GM15510 (cell line): ENCODE data around the gene MAML2.

ENCODE experiments used
- POLR2A ChIP-seq: IDR thresholded peaks from 3 replicates; pipeline ENCODE4 v1.6.1; 2011; ENCODE audit warnings: borderline replicate concordance; ENCODE audit not compliant: insufficient read length; ENCODE audit errors: extremely low read depth

The MAML2 gene

DNA sequence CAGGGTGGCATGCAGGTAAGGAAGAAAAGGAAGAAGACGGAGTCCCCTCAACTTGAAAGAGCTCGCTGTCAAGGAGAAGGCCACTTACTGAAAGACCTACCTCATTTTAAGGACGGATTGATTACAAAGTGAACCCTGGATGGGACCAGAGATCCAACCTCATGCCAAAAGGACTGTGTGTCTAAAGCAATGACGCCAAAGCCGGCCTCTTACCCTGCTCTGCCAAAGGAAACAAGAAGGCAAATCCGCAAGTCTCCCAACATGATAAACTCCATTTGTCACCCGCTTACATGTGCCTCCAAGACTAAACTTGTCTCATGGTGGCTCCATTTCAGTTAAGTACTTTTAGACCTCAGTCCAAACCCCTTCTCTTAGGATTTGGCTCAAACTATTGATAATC, 270.4 kb downstream of the MAML2 start:
- no peak for TF ChIP-seq POLR2A

DNA sequence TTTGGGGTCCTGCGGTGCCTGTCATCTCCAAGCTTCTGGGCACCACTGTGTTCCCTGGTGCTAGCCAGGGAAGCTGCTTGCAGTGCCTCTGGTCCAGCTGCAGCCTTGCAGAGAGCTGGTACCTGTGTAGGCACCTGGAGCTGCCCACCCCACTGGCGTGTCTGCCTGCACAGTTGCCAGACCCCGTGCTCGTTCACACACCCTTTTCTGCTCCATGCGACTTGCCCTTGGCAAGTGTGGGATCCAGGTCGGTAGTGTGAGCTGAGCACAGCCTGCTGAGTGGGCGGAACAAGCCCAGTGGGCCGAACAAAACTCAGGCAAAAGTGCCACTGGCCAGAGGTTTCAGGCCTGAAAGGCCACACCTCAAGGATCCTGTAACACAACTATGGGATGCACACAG, 272.5 kb downstream of the MAML2 start:
- TF ChIP-seq POLR2A, result no peak

DNA sequence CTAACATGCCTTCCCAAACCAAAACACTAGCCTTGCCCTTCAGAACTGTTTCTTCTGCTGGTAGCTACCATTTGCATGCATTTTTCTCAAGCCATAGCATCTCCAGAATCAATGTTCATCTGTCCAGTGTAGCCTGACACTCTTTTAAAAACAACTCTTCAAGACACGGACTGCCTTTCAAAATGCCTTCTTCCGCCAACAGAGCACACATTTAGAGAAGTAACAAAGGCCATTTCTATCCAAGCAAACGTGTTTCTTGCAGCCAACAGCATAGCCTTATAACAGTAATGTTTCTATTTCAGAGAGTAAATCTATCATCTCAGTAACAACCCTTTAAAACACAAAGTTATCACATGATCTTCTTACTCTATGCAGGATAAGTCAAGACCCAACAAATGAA, 275.8 kb downstream of the MAML2 start:
- no peak for TF ChIP-seq POLR2A

DNA sequence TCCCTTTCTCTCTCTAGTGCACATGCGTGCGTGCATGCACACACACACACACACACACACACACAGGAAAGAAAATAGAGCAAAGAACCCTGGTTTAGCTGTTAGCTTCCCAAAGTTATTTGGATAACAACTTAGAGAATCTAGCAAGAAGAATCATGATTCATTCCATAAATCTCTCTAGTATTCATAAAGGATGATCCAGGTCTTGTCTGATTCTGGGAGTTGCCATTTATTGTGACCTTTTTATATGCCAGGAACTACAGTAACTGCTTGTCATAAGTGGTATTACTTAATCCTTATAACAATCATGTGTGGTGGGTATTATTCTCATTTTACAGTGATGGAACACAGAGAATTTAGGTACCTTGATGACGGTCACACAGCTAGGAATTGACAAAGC, 277.6 kb downstream of the MAML2 start:
- TF ChIP-seq POLR2A, result no peak

DNA sequence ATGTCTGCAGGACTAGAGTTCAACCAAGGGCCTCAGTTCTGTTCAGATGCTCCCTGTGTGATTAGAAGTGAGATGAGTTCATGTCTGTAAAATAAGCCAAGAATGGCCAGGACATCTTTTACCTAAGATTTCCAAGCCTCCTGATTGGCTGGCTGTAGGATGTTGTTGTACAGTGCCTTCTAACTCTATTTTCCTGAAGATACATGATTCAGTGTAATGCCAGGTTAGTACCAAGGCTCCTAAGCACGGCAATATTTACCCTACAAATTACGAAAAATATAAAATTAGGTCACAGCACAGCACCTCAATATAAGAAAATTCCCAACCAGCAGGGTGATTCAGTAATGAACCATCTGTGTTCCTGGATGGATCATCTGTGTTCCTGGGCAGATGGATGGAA, 279.1 kb downstream of the MAML2 start:
- no peak for TF ChIP-seq POLR2A

DNA sequence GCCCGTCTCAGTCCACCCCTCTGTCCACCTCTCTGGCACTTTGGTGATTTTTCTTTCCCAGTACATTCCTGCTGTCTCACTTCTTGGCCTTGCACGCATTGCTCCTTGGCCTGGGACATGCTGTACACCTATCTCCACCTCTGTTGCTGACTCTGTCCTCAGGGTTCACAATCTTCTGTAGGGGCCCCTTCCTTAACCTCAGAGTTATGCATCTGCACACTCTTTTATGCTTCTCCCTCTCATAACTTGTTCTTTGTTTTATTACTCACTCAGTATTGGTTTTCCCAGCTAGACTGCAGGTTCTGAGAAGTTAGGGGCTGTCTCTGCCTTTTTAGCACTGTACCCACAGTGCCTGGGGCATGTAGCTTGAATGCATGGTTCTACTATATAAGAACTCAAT, 279.9 kb downstream of the MAML2 start:
- TF ChIP-seq POLR2A, result no peak

DNA sequence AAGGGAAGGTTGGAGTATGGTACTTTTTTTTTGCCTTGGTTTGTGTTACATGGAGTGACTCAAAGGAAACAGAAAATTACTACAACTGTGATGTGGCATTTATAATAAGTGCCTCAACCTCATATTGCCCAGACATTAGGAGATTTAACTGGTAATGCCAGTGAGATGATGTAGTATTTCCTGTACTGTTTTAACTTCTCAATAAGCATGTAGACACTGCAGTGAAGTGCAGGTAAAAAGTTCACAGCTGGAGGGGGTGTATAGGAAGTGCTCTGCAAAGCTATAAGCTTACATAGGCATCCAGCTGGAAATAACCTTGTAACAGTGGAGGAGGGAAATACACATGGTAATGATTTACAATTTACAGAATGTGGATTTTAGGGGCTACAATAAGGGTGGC, 280.9 kb downstream of the MAML2 start:
- no peak for TF ChIP-seq POLR2A

DNA sequence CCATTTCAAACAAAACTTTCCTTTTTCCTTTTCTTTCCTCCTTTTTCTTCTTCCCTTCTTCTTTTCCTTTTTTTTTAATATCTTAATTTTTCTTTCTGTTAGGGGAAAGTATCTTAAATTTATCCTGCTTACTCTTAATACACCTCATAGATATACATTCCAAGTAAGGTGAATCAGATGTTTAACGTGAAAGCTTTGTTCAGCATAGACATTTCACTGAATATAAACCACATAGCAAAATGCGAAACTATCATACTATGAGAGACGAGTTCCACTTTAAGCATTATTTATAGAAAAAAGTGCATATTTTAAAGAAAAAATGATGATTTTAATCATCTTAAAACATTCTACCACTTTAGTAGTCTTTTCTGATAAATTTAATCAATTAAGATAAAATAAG, 281.3 kb downstream of the MAML2 start:
- no peak for TF ChIP-seq POLR2A

DNA sequence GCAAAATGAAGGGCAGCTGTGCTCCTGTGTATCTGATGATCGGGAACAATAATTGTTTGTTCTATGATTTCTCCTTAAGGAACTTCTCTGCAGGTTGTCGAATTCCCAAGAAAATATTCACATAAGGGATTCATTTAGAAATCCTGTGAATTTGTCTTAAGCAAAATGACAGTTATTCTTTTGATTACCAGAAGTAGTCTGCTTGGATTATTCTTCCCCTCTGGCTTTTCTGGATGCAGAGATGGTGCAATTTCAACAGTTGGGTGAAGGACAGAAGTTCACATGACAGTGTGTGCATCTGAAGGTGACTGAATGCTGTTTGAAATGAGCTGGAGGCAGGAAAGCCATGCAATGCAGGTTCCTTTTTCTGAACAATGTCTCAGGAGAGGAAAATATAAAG, 281.9 kb downstream of the MAML2 start:
- no peak for TF ChIP-seq POLR2A

DNA sequence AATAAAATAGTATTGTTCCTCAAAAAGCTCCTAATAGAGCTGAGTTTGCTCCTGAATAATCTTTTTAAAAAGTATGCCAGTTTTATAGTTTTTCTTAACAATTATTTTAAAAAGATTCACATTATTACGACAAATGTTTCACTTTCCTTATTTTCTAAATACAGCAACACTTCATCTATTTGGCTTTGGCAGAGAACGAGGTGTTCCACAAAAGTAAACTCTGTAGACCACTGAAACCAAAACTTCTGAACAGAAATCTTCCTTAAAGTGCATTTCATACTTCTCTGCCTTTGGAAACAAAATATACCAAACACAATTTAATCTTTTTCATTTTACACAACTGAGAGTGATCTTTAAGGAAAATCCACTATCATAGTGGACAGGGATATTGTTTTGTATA, 285.5 kb downstream of the MAML2 start:
- TF ChIP-seq POLR2A, result no peak

DNA sequence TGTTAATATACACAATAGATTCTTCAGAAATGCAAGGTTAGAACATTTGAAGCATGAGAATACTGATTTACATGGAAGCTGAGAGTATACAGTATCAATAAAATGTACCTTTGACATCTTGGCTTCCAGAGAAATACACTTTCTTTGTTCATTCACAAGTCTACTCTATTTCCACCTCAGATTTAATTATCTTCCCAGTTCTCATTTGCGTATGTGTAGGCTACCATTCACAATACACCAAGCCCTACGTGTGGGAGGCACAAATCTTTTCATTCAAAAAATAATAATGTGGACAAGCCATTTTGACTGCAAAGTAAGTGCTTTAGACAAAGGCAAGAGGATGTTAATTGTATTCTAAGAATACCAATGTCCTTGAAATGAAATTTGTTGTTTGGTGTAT, 286.4 kb downstream of the MAML2 start:
- TF ChIP-seq POLR2A, result no peak

DNA sequence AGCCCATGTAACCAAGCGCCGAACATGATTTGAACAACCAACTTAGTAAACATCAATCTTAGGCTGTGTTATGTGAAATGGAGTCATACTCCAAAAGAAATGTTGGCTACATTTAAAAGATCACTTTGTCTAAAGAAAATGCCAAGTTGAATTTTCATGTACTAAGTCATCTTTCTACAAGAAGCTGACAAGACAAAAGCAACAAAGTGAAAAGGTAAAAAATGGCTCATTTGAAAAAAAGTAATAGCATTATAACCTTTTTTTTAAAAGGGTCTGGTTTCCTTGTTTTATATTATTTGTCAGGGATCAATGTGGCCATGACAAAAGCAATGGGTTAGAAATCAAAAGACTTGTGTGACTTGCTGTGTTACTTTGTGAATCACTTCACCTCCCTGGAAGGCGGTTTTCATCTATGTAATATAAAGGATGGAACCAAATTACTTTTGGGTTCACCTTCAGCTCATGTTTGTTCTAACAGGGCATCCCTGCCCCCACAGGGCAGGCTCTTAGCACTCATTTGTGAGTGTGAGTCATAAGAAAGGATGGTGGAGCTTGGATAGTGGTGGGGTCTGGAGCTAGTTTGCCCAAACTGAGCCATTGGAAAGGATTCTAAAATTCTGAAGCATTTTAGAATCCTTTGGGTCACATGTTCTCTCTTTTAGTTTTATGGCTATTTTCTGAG, 287.1 kb downstream of the MAML2 start:
- no peak for TF ChIP-seq POLR2A

DNA sequence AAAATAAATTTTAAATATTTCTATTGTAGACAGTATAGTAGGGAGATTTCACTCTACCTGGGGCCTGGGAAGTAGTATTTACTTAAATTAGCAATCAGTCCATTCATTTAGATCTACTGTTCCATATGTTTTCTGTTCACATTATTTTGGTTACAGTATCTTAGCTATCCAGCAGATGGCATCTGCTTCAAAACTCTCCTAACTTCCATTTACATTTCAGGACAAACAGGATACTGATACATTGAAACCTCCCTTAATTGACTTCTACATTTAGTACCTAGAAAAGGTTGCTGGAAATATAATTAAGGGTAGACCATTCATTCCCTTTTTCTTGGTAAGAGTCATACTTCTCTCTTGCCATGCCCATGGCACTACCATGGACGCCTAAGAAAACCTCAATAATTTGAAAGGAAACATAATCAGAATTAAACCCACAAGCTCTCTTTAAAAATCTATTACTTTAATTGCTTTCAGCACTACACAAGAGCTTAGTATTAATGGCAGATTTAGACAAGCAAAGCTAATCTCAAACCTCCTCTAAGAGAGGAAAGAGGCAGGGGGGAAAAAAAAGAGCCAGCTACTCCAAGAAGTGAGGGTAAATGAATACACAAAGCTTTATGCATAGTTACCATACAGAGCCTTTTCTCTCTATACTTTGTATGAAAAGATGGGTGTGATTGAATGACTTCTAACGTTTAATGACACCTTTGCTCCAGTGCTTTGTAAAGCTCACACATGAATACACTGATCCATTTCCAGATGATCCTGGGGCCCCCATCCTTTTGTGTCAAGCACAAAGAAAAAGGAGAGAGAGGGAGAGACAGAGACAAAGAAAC, 287.9 kb downstream of the MAML2 start:
- TF ChIP-seq POLR2A, result no peak

DNA sequence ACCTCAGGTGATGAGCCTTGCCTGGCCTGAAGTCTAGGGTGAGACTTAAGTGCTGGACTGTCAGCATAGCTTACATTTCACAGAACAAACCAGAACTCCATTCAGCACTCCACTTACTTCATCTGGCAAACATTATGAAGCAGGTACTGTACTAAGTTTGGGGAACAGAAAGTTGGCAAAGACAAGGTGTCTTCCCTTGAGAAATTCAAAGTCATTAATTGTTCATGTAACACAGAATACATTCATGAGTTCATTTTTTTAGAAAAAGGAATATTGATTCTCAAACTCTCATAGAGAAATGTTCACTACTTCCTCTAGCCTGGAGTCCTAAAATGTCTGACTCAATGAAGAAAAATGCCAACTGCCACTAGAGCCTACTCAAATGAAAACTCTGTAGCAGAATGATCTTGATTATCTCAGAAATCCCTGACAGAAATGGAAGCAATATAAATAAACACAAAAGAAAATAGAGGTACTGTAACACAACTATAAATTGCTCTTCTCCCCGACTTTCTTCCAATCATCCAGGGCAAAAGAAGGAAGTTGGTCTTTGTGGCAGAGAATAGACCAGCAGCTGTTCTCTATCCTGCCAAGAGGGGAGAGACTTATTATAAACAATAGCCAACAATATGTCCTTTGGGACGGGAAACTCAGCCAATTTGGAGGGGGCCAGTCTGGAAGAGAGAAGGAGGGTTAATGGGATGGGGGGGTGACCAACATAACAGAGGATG, 289.9 kb downstream of the MAML2 start:
- TF ChIP-seq POLR2A, result no peak

DNA sequence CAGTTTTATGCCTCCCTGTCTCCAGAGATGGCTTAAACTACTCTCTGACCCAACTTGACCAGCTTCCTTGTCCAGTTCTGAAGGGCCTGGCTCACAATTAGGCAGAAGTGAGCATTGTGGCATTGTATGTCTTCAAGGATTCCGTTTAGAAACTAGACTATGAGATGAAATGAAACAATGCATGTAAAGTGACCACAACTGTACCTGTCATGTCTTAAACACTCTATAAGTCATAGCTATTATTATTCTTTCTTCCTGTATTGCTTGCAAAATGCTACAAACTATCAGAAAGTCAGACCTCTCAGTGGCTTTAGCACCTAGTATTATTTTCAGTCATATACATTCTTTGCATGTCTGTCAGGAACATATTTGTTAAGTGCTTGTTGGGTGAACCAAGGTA, 291.2 kb downstream of the MAML2 start:
- TF ChIP-seq POLR2A, result no peak
